ENCODE data around the gene SLC22A12. TPM values are rescaled to one million over a fixed set of nuclear protein-coding genes. Genes with fewer than 3 reads are reported as not detected.

The SLC22A12 gene
- total and polyA plus RNA-seq, 2 of the 8 experiments (the other 6 are each of a cell fraction or from before 2014, with no cell fraction given) = not detected

GRCh38 chr11:64608636-64609035 is 17.6 kb downstream of the SLC22A12 start:
- WGBS, 2 experiments (ENCODE audit: extremely low coverage in 1 of 2, insufficient coverage in 1 of 2, insufficient read length in 1 of 2, insufficient replicate concordance in 2 of 2, low coverage in 1 of 2, low lambda C conversion rate in 2 of 2, missing lambda C conversion rate in 1 of 2) = 82% methylated on average over 11 of the region's 12 CpGs; no CpG with 5 or more reads in 1 of the 2 experiments
- Histone ChIP-seq H2AK5ac (ENCODE audit: low read depth, low read length) (no peak overlapping the region), H2BK20ac (ENCODE audit: low read length) (no peak overlapping the region), H2BK120ac (replicated peaks; ENCODE audit: low read depth, low read length) (no peak overlapping the region), H3K9me3 (ENCODE audit: insufficient read depth in 2 of 2, low read depth in 1 of 2, low read length in 1 of 2) (no peaks in the 10 kb centered on the region), H3K27me3 (replicated peaks in 1 of 4; ENCODE audit: control insufficient read depth in 3 of 4, extremely low read depth in 1 of 4, insufficient read depth in 3 of 4, low read length in 3 of 4) (no peaks in the 10 kb centered on the region; a peak in 2 of 7 replicates), H3K4me1 (replicated peaks in 1 of 4; ENCODE audit: control insufficient read depth in 3 of 4, insufficient read depth in 4 of 4, low read length in 3 of 4) (peaks cover 0 to 6% (median 0%) of the 10 kb centered on the region in 4 experiments; a peak in 1 of 7 replicates), H3K4ac (replicated peaks; ENCODE audit: insufficient read length, low read depth, low read length) (no peak overlapping the region), H4K5ac (ENCODE audit: insufficient read length, low read depth, low read length) (no peak overlapping the region), H3K4me3 (ENCODE audit: extremely low read depth in 1 of 4, insufficient read depth in 2 of 4, low read depth in 3 of 4, low read length in 4 of 4) (no peak overlapping the region), H3K23me2 (ENCODE audit: low read depth, low read length) (no peaks in the 10 kb centered on the region), H3K23ac (ENCODE audit: insufficient read length) (no peak overlapping the region), H3K18ac (ENCODE audit: extremely low read depth, low read length) (no peak overlapping the region), H3K4me2 (ENCODE audit: insufficient read depth in 1 of 2, low read depth in 2 of 2, low read length in 2 of 2) (no peak overlapping the region), H2BK15ac (ENCODE audit: low read length) (no peak overlapping the region), H4K20me1 (replicated peaks in 1 of 2; ENCODE audit: control insufficient read depth in 1 of 2, insufficient read depth in 2 of 2, low read length in 2 of 2) (peaks cover 0 to 3% of the 10 kb centered on the region in 2 experiments), H3K56ac (replicated peaks; ENCODE audit: insufficient read length, low read depth, low read length) (no peak overlapping the region), H3K14ac (ENCODE audit: insufficient read length) (no peak overlapping the region), H3K9ac (replicated peaks in 1 of 4; ENCODE audit: extremely low read depth in 1 of 4, low read depth in 3 of 4, low read length in 3 of 4) (no peak overlapping the region), H3K79me1 (ENCODE audit: low read depth, low read length) (no peaks in the 10 kb centered on the region), H2BK12ac (ENCODE audit: low read depth, low read length) (0 out of 2 replicates have a peak overlapping the region, but pooled peaks have one; percentile 12), H3K36me3 (ENCODE audit: control insufficient read depth in 2 of 4, insufficient read depth in 4 of 4, low read length in 3 of 4) (no peaks in the 10 kb centered on the region), H3K27ac (ENCODE audit: low read depth, low read length) (no peak overlapping the region), H2AFZ (ENCODE audit: low read length) (no peak overlapping the region), H4K91ac (replicated peaks; ENCODE audit: insufficient read length, low read length) (no peak overlapping the region), H3K79me2 (ENCODE audit: control insufficient read depth in 1 of 2, insufficient read depth in 2 of 2, low read length in 2 of 2) (no peaks in the 10 kb centered on the region), H2BK5ac (ENCODE audit: low read depth, low read length) (no peak overlapping the region), H4K8ac (ENCODE audit: extremely low read depth, insufficient read depth, low read length) (peak overlapping the region; percentile 38; the same call in 1 of the 2 replicates)
- no peak for DNase-seq (ENCODE audit: low read depth in 1 of 2, low spot score in 2 of 2)
- FAIRE-seq = no peak
- CTCF ChIA-PET (ENCODE audit: partially characterized antibody) = interaction anchor here (0.6 to 2.6 kb wide), 4 partner anchors 22 to 58 kb away, joined by 3 to 11 read pairs (median 4); no protein-coding TSS in a partner anchor
- POLR2A ChIA-PET (ENCODE audit: partially characterized antibody) = interaction anchor here (1.2 kb wide), 1 partner anchor 49 kb away, joined by 3 read pairs; no protein-coding TSS in a partner anchor
- no peak for TF ChIP-seq RXRA (IDR thresholded peaks at IDR 0.05; ENCODE audit: insufficient read depth, low read depth, low read length)
- TF ChIP-seq KDM4A (IDR thresholded peaks at IDR 0.05; ENCODE audit: low read depth, low read length, severe bottlenecking) = no peak
- no peak for TF ChIP-seq RAD21 (IDR thresholded peaks at IDR 0.05 in 1 of 2, conservative IDR thresholded peaks at IDR 0.05 in 1 of 2; ENCODE audit: low read depth in 2 of 2, low read length in 2 of 2)
- TF ChIP-seq E2F6 (IDR thresholded peaks at IDR 0.05) = no peak
- TF ChIP-seq PHF8 (conservative IDR thresholded peaks at IDR 0.05; ENCODE audit: low read depth, low read length) = no peak
- no peak for TF ChIP-seq RBBP5 (IDR thresholded peaks at IDR 0.05; ENCODE audit: borderline replicate concordance, low read depth, low read length)
- no peak for TF ChIP-seq RFX5 (IDR thresholded peaks at IDR 0.05; ENCODE audit: borderline replicate concordance, low read depth, low read length)
- TF ChIP-seq ASH2L (IDR thresholded peaks at IDR 0.05; ENCODE audit: low read length) = no peak
- no peak for TF ChIP-seq FOSL1 (IDR thresholded peaks at IDR 0.05; ENCODE audit: insufficient read depth, low read depth, low read length)
- TF ChIP-seq TAF1 (IDR thresholded peaks at IDR 0.05; ENCODE audit: low read depth, low read length) = no peak
- TF ChIP-seq SRF (IDR thresholded peaks at IDR 0.05; ENCODE audit: low read depth, low read length) = no peak
- TF ChIP-seq BRCA1 (IDR thresholded peaks at IDR 0.05; ENCODE audit: low read depth, low read length) = no peak
- TF ChIP-seq NANOG (IDR thresholded peaks at IDR 0.05; ENCODE audit: insufficient read depth, low read depth, low read length, poor library complexity, severe bottlenecking) = no peak

All from H1 (cell line).